Measurements from ENCODE around the gene FGF8. TPM values are rescaled to one million over a fixed set of nuclear protein-coding genes. Genes with fewer than 3 reads are reported as not detected.

FGF8 gene
- total and polyA plus RNA-seq, 10 of the 15 experiments (the other 5 are each of a cell fraction or from before 2014, with no cell fraction given), result 0.08 to 0.43 (median 0.17) TPM; not detected in 7

DNA sequence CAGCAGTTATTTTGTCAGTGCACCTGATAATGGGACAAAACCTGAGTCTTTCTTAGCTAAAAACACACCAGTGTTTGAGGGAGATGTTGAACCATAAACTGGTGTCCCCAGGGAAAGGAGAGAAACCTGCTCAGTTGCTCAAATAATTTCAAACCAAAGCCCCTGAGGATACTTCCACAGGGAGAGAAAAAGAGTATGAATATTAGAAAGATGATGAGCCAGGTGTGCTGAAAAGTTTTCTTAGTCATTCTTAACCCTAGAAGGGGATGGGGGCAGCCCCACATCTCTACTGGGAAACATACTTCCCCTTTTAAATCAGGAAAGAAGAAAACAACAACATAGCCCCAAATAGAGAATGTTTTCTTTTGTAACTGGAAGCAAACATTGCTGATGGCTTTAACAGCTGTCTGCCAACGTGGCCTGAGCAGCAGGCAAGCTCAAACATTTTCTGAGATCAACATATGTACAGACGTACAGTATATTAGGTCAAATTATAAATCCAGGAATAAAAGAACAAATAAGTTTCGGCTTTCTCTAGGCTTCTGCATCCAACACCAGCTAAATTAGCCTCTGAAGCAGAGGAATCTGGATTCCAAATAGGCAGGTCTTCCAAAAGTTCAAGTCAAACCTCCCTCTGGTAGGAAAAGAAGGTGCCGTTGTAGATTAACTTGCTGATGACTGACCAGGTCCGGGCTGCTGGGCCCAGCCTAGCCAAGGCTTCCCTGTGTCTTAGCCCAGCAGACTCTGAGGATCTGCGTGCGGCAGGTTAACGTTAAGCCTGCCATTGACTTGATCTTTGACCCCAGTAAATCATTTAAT is 50.4 kb downstream of the FGF8 start (continued):
- TF ChIP-seq CUX1 (IDR thresholded peaks at IDR 0.05; ENCODE audit: insufficient replicate concordance, low read depth, low read length) (peak; percentile 21), CEBPZ (IDR thresholded peaks at IDR 0.05; ENCODE audit: low read depth, low read length) (no peak), JUNB (IDR thresholded peaks at IDR 0.05) (peak; percentile 55; the same call in 1 of the 2 replicates), NBN (IDR thresholded peaks at IDR 0.05) (no peak), ZNF592 (IDR thresholded peaks at IDR 0.05) (no peak), ASH2L (IDR thresholded peaks at IDR 0.05; ENCODE audit: borderline replicate concordance, low read depth) (no peak), GABPA (IDR thresholded peaks at IDR 0.05; ENCODE audit: low read depth) (no peak), CBX3 (IDR thresholded peaks at IDR 0.05; ENCODE audit: borderline replicate concordance, low read depth) (no peak), EP300 (IDR thresholded peaks at IDR 0.05; ENCODE audit: borderline replicate concordance in 1 of 2, control insufficient read depth in 1 of 2, low read depth in 2 of 2, low read length in 2 of 2) (no peak), POLR2A (IDR thresholded peaks at IDR 0.05; ENCODE audit: low read depth, low read length) (no peak)
- TF ChIP-seq, protein P1, sequence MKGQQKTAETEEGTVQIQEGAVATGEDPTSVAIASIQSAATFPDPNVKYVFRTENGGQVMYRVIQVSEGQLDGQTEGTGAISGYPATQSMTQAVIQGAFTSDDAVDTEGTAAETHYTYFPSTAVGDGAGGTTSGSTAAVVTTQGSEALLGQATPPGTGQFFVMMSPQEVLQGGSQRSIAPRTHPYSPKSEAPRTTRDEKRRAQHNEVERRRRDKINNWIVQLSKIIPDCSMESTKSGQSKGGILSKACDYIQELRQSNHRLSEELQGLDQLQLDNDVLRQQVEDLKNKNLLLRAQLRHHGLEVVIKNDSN (IDR thresholded peaks at IDR 0.05; ENCODE audit: borderline replicate concordance, extremely low read length, insufficient read depth, low read depth, low read length), result no peak
- TF ChIP-seq, protein P2, sequence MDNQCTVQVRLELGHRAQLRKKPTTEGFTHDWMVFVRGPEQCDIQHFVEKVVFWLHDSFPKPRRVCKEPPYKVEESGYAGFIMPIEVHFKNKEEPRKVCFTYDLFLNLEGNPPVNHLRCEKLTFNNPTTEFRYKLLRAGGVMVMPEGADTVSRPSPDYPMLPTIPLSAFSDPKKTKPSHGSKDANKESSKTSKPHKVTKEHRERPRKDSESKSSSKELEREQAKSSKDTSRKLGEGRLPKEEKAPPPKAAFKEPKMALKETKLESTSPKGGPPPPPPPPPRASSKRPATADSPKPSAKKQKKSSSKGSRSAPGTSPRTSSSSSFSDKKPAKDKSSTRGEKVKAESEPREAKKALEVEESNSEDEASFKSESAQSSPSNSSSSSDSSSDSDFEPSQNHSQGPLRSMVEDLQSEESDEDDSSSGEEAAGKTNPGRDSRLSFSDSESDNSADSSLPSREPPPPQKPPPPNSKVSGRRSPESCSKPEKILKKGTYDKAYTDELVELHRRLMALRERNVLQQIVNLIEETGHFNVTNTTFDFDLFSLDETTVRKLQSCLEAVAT (IDR thresholded peaks at IDR 0.05), result no peak
